Choroid plexus epithelial cell (primary cell): ENCODE measurements around the gene TCF21.
"Not testable (repeated sequence)": the region's sequence is repeated elsewhere in the genome, so short reads cannot be mapped to it uniquely, and the experiment has no call there.

ENCODE experiments used
- DNase-seq: peaks from one replicate; pipeline ENCODE4 v3.0.0-alpha.2; 2010; ENCODE audit warnings: low read depth
- H3K4me3 ChIP-seq: 2 replicates; pipeline ENCODE4 v1.5.1; 2011; ENCODE audit warnings: low read depth, mild to moderate bottlenecking, control low read depth, low read length, moderate library complexity
- CTCF ChIP-seq: conservative IDR thresholded peaks from 2 replicates; pipeline ENCODE4 v1.5.1; 2011; ENCODE audit warnings: low read depth, mild to moderate bottlenecking, control low read depth, inconsistent platforms, low read length, moderate library complexity

TCF21 gene

DNA sequence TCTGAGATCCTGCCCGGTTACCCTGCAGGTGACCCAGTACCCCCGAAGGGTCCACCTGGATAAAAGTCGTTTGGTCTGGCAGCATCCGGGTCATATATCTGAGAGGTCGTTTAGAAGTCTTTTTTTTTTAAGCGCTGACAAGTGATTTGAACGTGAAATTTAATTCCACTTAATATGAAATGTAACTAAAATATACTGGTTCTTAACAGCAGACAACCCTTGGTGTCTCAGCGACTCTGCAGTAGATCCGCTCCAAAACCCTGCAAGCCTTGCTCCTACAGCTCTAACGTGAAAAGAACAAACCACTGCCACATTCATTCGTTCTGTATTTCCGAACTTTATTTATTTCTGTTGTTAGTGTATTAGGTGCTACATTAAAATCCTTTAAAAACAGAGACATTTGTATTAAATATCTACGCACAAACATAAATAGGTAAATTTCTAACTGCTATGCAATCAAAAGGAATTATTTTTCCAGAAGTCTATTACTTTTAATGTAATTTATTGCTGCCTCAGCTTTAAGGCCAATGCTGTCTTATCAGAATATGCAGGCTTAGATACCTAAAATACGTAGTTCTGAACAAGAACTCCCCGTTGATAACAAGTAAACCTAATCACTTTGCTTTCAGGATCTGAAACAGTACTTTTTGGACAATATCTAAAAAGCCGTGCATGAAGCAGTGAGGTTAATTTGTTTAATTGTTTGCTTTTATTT is 33.5 kb upstream of the TCF21 start:
- DNase-seq, result no peak
- H3K4me3 ChIP-seq, result peak overlapping the region; percentile 35
- TF ChIP-seq CTCF, result no peak

DNA sequence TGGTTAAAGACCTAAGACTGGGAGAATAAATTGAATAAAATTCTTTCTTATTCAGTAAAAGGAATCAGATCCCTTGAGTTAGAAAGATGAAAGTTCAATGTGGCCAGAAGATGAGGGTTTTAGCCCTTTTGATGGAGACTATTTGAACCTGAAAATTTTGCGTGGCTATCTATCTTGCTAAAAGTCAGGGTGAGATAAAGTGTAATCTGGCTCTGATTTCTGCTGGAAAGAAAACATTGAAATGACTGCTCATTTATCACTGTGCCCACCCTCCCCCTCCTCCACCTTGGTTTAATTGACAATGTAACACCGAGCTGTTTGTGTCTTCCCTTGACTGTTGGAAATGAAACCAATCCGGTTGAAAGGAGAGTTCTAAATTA is 32.9 kb upstream of the TCF21 start:
- TF ChIP-seq CTCF, result no peak
- no peak overlapping the region for H3K4me3 ChIP-seq
- DNase-seq, result no peak

DNA sequence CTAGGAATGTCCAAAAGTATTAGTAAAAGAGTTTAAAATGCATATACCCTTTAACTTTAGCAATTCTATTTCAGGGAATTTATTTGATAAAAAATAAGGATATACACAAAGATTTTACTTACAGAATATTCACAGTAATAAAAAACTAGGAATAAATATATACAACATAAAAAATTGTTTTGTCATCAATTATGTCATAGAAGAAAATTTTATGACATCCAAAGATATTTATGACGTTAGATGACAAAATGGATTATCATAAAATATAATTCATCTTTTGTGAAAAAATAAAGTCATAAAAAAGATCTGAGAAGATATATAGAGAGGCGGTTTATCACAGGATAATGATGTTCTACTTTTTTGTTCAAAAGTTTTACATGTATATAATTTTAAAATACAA is 32.0 kb upstream of the TCF21 start:
- H3K4me3 ChIP-seq, result no peak overlapping the region
- DNase-seq, result no peak
- TF ChIP-seq CTCF, result no peak

- TF ChIP-seq CTCF, result no peak
- no peak for DNase-seq
- no peak overlapping the region for H3K4me3 ChIP-seq
Measured at GRCh38 chr6:133857696-133858095, 31.2 kb upstream of the TCF21 start.

DNA sequence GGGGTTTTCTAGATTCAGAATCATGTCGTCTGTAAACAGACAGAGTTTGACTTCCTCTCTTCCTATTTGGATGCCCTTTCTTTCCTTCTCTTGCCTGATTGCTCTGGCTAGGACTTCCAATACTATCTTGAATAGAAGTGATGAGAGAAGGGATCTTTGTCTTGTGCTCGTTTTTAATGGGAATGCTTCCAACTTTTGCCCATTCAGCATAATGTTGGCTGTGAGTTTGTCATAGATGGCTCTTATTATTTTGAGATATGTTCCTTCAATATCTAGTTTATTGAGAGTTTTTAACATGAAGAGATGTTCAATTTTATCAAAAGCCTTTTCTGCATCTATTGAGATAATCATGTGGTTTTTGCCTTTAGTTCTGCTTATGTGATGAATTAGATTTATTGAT is 27.6 kb upstream of the TCF21 start:
- H3K4me3 ChIP-seq, DNase-seq: not testable (repeated sequence)

DNA sequence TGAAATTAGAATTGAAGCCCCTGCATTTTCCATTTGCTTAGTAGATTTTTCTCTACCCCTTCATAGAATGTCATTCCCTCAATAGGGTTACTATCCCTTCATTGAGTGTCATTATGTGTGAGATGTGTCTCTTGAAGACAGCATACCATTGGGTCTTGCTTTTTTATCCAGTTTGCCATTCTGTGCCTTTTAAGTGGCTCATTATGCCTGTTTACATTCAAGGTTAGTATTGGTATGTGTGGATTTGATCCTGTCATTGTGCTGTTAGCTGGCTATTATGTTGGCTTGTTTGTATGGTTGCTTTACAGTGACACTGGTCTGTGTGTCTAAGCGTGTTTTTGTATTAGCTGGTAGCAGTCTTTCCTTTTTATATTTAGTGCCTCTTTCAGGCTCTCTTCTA is 25.7 kb upstream of the TCF21 start:
- H3K4me3 ChIP-seq, result no peak overlapping the region
- no peak for DNase-seq
- TF ChIP-seq CTCF, result no peak

DNA sequence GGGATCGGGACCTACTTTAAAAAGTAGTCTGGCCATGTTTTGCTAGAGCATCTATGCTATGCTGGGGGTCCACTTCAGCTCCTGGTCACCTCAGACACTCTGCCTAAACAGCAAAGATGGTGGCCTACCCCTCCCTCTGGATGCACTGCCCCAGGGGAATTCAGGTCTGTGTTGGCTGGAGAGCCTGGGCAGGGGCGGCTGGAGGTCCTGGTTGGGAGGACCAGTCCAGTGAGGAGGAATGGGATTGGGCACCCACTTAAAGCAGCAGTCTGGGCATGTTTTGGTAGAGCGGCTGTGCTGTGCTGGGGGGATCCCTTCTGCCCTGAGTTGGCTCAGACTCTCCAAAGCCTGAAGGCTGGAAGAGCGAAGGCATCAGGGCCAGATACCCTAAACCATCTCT is 23.2 kb upstream of the TCF21 start:
- H3K4me3 ChIP-seq, result no peak overlapping the region
- DNase-seq, result no peak
- no peak for TF ChIP-seq CTCF
